Measurements from ENCODE around the gene NUP107. TPM values are rescaled to one million over a fixed set of nuclear protein-coding genes. Genes with fewer than 3 reads are reported as not detected.

Gene NUP107
- total and polyA plus RNA-seq, 8 donors: 5.7 to 99.1 (median 19.4) TPM

GRCh38 chr12:68750506-68750905 lies 63.7 kb downstream of the NUP107 start:
- Histone ChIP-seq H3K27me3 (no peaks in the 10 kb centered on the region), H3K9me3 (no peaks in the 10 kb centered on the region), H3K4me3 (no peak overlapping the region), H3K4me1 (peaks cover 0 to 31% (median 23%) of the 10 kb centered on the region in 4 donors), H3K27ac (no peak overlapping the region), H3K36me3 (peaks cover 11 to 47% (median 39%) of the 10 kb centered on the region in 4 donors)
- WGBS, 5 donors: 67 to 81% (median 78%) methylated on average over 1 to 4 of the region's 4 CpGs
- no peak for DNase-seq
- no peak for TF ChIP-seq CTCF (IDR thresholded peaks at IDR 0.05)
- TF ChIP-seq POLR2AphosphoS5 (IDR thresholded peaks at IDR 0.05): no peak
- no peak for TF ChIP-seq EP300 (IDR thresholded peaks at IDR 0.05)
- TF ChIP-seq POLR2A (IDR thresholded peaks at IDR 0.05): no peak
- intact Hi-C loops (cut with DNase I; ENCODE audit: low total_unique reads): no loop called here

- 75 to 96% (median 95%) methylated on average over 4 of the region's 4 CpGs for WGBS, 5 donors
- no peak for DNase-seq
- Histone ChIP-seq H3K36me3 (peaks cover 19 to 87% (median 71%) of the 10 kb centered on the region in 4 donors), H3K27ac (no peak overlapping the region), H3K9me3 (no peaks in the 10 kb centered on the region), H3K4me1 (no peaks in the 10 kb centered on the region), H3K27me3 (no peaks in the 10 kb centered on the region), H3K4me3 (no peak overlapping the region)
- TF ChIP-seq EP300 (IDR thresholded peaks at IDR 0.05) (no peak), POLR2AphosphoS5 (IDR thresholded peaks at IDR 0.05) (no peak), POLR2A (IDR thresholded peaks at IDR 0.05) (no peak), CTCF (IDR thresholded peaks at IDR 0.05) (no peak)
- intact Hi-C loops (cut with DNase I; ENCODE audit: low total_unique reads): no loop called here
Measured at GRCh38 chr12:68755536-68756243, 68.9 kb downstream of the NUP107 start.

GRCh38 chr12:68759852-68760251 lies 73.1 kb downstream of the NUP107 start:
- DNase-seq: no peak
- WGBS, 5 donors: 87 to 94% (median 93%) methylated on average over 5 of the region's 5 CpGs
- no peaks in the 10 kb centered on the region for H3K4me1 ChIP-seq
- H3K4me3 ChIP-seq: no peak overlapping the region
- H3K27ac ChIP-seq: no peak overlapping the region
- intact Hi-C loops (cut with DNase I; ENCODE audit: low total_unique reads): no loop called here
- TF ChIP-seq POLR2A (IDR thresholded peaks at IDR 0.05): no peak
- no peaks in the 10 kb centered on the region for H3K9me3 ChIP-seq
- H3K27me3 ChIP-seq: no peaks in the 10 kb centered on the region
- H3K36me3 ChIP-seq: peaks cover 14 to 94% (median 82%) of the 10 kb centered on the region in 4 donors

- H3K4me1 ChIP-seq: no peaks in the 10 kb centered on the region
- H3K27ac ChIP-seq: no peak overlapping the region
- DNase-seq: no peak
- intact Hi-C loops (cut with DNase I; ENCODE audit: low total_unique reads): no loop called here
- no peak for TF ChIP-seq CTCF (IDR thresholded peaks at IDR 0.05)
- TF ChIP-seq EP300 (IDR thresholded peaks at IDR 0.05): no peak
- no peak for TF ChIP-seq POLR2A (IDR thresholded peaks at IDR 0.05)
- no peak for TF ChIP-seq POLR2AphosphoS5 (IDR thresholded peaks at IDR 0.05)
- H3K36me3 ChIP-seq: peaks cover 5 to 90% (median 77%) of the 10 kb centered on the region in 4 donors
- H3K4me3 ChIP-seq: no peak overlapping the region
- H3K27me3 ChIP-seq: no peaks in the 10 kb centered on the region
- no peaks in the 10 kb centered on the region for H3K9me3 ChIP-seq
- 95 to 98% (median 97%) methylated on average over 7 of the region's 7 CpGs for WGBS, 5 donors
Measured at GRCh38 chr12:68760806-68761441, 74.1 kb downstream of the NUP107 start.

- intact Hi-C loops (cut with DNase I; ENCODE audit: low total_unique reads): no loop called here
- TF ChIP-seq POLR2A (IDR thresholded peaks at IDR 0.05) (no peak), EP300 (IDR thresholded peaks at IDR 0.05) (no peak), CTCF (IDR thresholded peaks at IDR 0.05) (no peak)
- H3K36me3 ChIP-seq: peaks cover 5 to 90% (median 77%) of the 10 kb centered on the region in 4 donors
- H3K27me3 ChIP-seq: no peaks in the 10 kb centered on the region
- no peaks in the 10 kb centered on the region for H3K9me3 ChIP-seq
- H3K4me1 ChIP-seq: no peaks in the 10 kb centered on the region
- H3K27ac ChIP-seq: no peak overlapping the region
- no peak overlapping the region for H3K4me3 ChIP-seq
- 84 to 97% (median 94%) methylated on average over 3 of the region's 3 CpGs for WGBS, 5 donors
- no peak for DNase-seq
Measured at GRCh38 chr12:68761442-68761812, 74.6 kb downstream of the NUP107 start.
